SK-MEL-5 (cell line): Measurements from ENCODE around the gene CA10. TPM values are rescaled to one million over a fixed set of nuclear protein-coding genes. Genes with fewer than 3 reads are reported as not detected.

Experiments used
- DNase-seq: peaks from one replicate; pipeline ENCODE4 v3.0.0-alpha.2; 2016; ENCODE audit warnings: low read depth, low spot score
- in situ Hi-C: cut with HindIII; loops from 2 replicates; pipeline ENCODE4 v1.10.0; 2016; ENCODE audit warnings: low sequenced_read_pairs, high pct_unique_total_duplicates, low pct_unique_long_range_greater_than_20kb
- total RNA-seq: library from RNA; depleted of rRNA; stranded (reverse); fragments of >200 nt; shearing (Covaris generic); gene quantifications from 2 replicates; pipeline ENCODE4 v1.2.3, GENCODE V29; 2014

The CA10 gene
- total RNA-seq, 1 experiment from 2014 or later: not detected

GRCh38 chr17:51739245-51739886 is 419.1 kb downstream of the CA10 start:
- in situ Hi-C loops: no loop called here
- DNase-seq: no peak

- in situ Hi-C loops: no loop called here
- DNase-seq: no peak
Measured at GRCh38 chr17:51736356-51736755, 422.2 kb downstream of the CA10 start.

- DNase-seq: no peak
- in situ Hi-C loops: no loop called here
Measured at GRCh38 chr17:51734976-51735375, 423.5 kb downstream of the CA10 start.

- peak; percentile 44 for DNase-seq
- in situ Hi-C loops: no loop called here
Measured at GRCh38 chr17:51734462-51734861, 424.1 kb downstream of the CA10 start.

- no peak for DNase-seq
- in situ Hi-C loops: no loop called here
Measured at GRCh38 chr17:51733166-51733565, 425.3 kb downstream of the CA10 start.

- in situ Hi-C loops: no loop called here
Measured at GRCh38 chr17:51731941-51732722, 426.4 kb downstream of the CA10 start.

GRCh38 chr17:51730303-51731050 is 428.0 kb downstream of the CA10 start:
- in situ Hi-C loops: no loop called here
- no peak for DNase-seq

More at GRCh38 chr17:51731941-51732722, 426.4 kb downstream of the CA10 start:
- DNase-seq: no peak

GRCh38 chr17:51725185-51725584 is 433.3 kb downstream of the CA10 start:
- in situ Hi-C loops: no loop called here
- no peak for DNase-seq

- no peak for DNase-seq
- in situ Hi-C loops: no loop called here
Measured at GRCh38 chr17:51724043-51724580, 434.4 kb downstream of the CA10 start.

GRCh38 chr17:51722994-51723393 is 435.5 kb downstream of the CA10 start:
- DNase-seq: no peak
- in situ Hi-C loops: no loop called here

- DNase-seq: no peak
- in situ Hi-C loops: no loop called here
Measured at GRCh38 chr17:51721730-51722129, 436.8 kb downstream of the CA10 start.

GRCh38 chr17:51720439-51720838 is 438.1 kb downstream of the CA10 start:
- in situ Hi-C loops: no loop called here
- no peak for DNase-seq

GRCh38 chr17:51718983-51719382 is 439.5 kb downstream of the CA10 start:
- in situ Hi-C loops: no loop called here
- DNase-seq: no peak

- no peak for DNase-seq
- in situ Hi-C loops: no loop called here
Measured at GRCh38 chr17:51711581-51711980, 446.9 kb downstream of the CA10 start.

GRCh38 chr17:51710634-51710979 is 447.9 kb downstream of the CA10 start:
- no peak for DNase-seq
- in situ Hi-C loops: no loop called here

- in situ Hi-C loops: no loop called here
- DNase-seq: no peak
Measured at GRCh38 chr17:51709694-51710633, 448.6 kb downstream of the CA10 start.

- no peak for DNase-seq
- in situ Hi-C loops: no loop called here
Measured at GRCh38 chr17:51707216-51707615, 451.3 kb downstream of the CA10 start.
